Lung (tissue), 16 donors: ENCODE data around the gene CLDN20. TPM values are rescaled to one million over a fixed set of nuclear protein-coding genes. Genes with fewer than 3 reads are reported as not detected.
"Not testable (repeated sequence)": the region's sequence is repeated elsewhere in the genome, so short reads cannot be mapped to it uniquely, and the experiment has no call there.

ENCODE experiments used
- ATAC-seq: fragments of 200-7000 bp; cut with Tn5 transposase; one replicate; pipeline ENCODE4 v1.9.1; 2020; ENCODE audit warnings: moderate number of reproducible peaks; ENCODE audit not compliant: insufficient read depth, low FRiP score
- DNase-seq, 3 donors: peaks; one replicate each; pipeline ENCODE4 v3.0.0-alpha.2; 2013 to 2017
- H3K27ac ChIP-seq, 2 donors: one replicate each; pipeline ENCODE4 v1.5.1; 2013; ENCODE audit warnings: mild to moderate bottlenecking in 2 of 2, moderate library complexity in 2 of 2, control low read depth in 1 of 2, inconsistent platforms in 1 of 2, low read depth in 1 of 2, low read length in 1 of 2
- H3K27me3 ChIP-seq, 3 donors: one replicate each; pipeline ENCODE4 v1.5.1; 2013; ENCODE audit warnings: low read length in 2 of 3; ENCODE audit not compliant: control insufficient read depth in 3 of 3, insufficient read depth in 3 of 3
- H3K36me3 ChIP-seq, 4 donors: one replicate each; pipeline ENCODE4 v1.5.1; 2013; ENCODE audit warnings: low read length in 4 of 4, mild to moderate bottlenecking in 1 of 4, moderate library complexity in 1 of 4; ENCODE audit not compliant: control insufficient read depth in 4 of 4, insufficient read depth in 4 of 4
- H3K4me1 ChIP-seq, 5 donors: one replicate each; pipeline ENCODE4 v1.5.1; 2013; ENCODE audit warnings: low read length in 5 of 5, mild to moderate bottlenecking in 2 of 5, moderate library complexity in 1 of 5; ENCODE audit not compliant: control insufficient read depth in 5 of 5, insufficient read depth in 5 of 5
- H3K4me3 ChIP-seq: one replicate; pipeline ENCODE4 v1.5.1; 2013; ENCODE audit warnings: mild to moderate bottlenecking, control low read depth, moderate library complexity
- H3K9ac ChIP-seq, 2 donors: one replicate each; pipeline ENCODE4 v1.5.1; 2013; ENCODE audit warnings: low read length in 2 of 2, control low read depth in 1 of 2; ENCODE audit not compliant: insufficient read depth in 1 of 2
- H3K9me3 ChIP-seq, 4 donors: one replicate each; pipeline ENCODE4 v1.5.1; 2013; ENCODE audit warnings: low read length in 3 of 4, mild to moderate bottlenecking in 1 of 4, moderate library complexity in 1 of 4; ENCODE audit not compliant: control insufficient read depth in 4 of 4, insufficient read depth in 3 of 4
- CTCF ChIP-seq: IDR thresholded peaks from 2 replicates; pipeline ENCODE4 v1.5.1; 2012; ENCODE audit warnings: mild to moderate bottlenecking; ENCODE audit errors: control extremely low read depth, extremely low read depth
- WGBS, 2 donors: extraction: QIAGEN DNeasy Blood & Tissue Kit; methylation state at CpG; one replicate each; pipeline ENCODE4 v1.1.7; 2013; 5-methylcytosine and 5-hydroxymethylcytosine counted together
- long read RNA-seq, 5 donors: transcript quantifications; one replicate each; lab custom pipeline, GENCODE V29; 2026
- polyA plus RNA-seq, 2 donors: library from polyadenylated mRNA; stranded (reverse); fragments of 200-250 nt; gene quantifications; one replicate each; pipeline ENCODE4 v1.2.1, GENCODE V29; 2013
- total RNA-seq, 2 donors: library from RNA; depleted of rRNA in 1 of 2; stranded (reverse); fragments of >200 nt in 1 of 2; gene quantifications; one replicate each; pipeline ENCODE4 v1.2.1, GENCODE V29; 2014 to 2021
- donor health status: control.
- donor health status: control.
- donor health status: Bipolar disorder and iron deficiency.
- donor health status: healthy.
- donor health status: DM: yes; HTN: yes; CAD: no.

Gene CLDN20, protein sequence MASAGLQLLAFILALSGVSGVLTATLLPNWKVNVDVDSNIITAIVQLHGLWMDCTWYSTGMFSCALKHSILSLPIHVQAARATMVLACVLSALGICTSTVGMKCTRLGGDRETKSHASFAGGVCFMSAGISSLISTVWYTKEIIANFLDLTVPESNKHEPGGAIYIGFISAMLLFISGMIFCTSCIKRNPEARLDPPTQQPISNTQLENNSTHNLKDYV
- total RNA-seq = not detected
- not detected for polyA plus RNA-seq
- long read RNA-seq, donor 1, partial matches to known transcripts = 12 of 27 reads
- long read RNA-seq, donor 1, other reads (novel, unspliced or antisense) = 15 of 27 reads
- long read RNA-seq, donor 2 = 0 reads
- long read RNA-seq, donor 3 = 0 reads
- long read RNA-seq, donor 4 = 0 reads
- long read RNA-seq, donor 5 = 0 reads

DNA sequence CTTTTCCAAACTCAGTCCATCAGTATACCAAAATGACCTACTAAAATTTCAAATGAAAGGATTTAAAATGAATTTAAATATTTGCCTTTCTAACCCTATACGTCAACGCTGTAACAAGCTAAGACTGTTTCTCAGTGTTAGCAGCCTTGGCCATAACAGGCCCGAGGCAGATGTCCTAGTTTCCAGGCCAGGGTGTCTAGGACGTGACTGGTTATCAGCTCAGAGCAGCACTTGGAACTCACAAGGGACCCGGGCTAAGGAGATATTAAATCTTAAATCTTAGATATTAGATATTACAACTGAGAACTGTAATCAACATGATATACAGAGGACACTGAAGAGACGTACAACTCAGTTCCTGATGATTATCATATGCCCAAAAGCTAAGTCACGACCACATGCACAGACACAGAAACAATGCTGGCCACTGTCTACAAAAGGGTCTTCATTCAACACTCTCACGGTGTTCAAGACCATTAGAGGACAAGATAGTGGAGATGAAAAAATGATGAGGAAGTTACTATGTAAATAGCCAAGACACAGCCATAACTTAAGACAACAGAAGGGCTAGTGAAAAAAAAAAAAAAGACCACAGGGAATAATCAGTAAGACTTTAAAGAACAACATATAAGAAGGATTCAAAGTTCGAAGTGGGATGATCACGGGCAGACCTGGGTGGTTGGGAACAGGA is at the start of gene CLDN20:
TSS of gene CLDN20 (plus strand) at position 641 of the 691 bp plus-strand sequence. CDS start 11,707 bp downstream, outside the sequence.
- H3K27me3 ChIP-seq = no peaks in the 10 kb centered on the region
- no peak for DNase-seq
- peaks cover 0 to 10% (median 9%) of the 10 kb centered on the region in 4 donors for H3K36me3 ChIP-seq
- ATAC-seq = no peak
- H3K27ac ChIP-seq = no peak within 1 kb of the TSS
- no peak within 1 kb of the TSS for H3K9ac ChIP-seq
- no peak within 1 kb of the TSS for H3K4me3 ChIP-seq
- 89 to 91% methylated on average over 10 of the region's 10 CpGs for WGBS, 2 donors
- peaks cover 2 to 9% (median 3%) of the 10 kb centered on the region in 5 donors for H3K4me1 ChIP-seq
- TF ChIP-seq CTCF = no peak
- peaks cover 0 to 2% (median 0%) of the 10 kb centered on the region in 4 donors for H3K9me3 ChIP-seq

- Histone ChIP-seq H3K9ac (no peak overlapping the region), H3K27ac (no peak overlapping the region), H3K4me3 (no peak overlapping the region), H3K4me1 (peaks cover 0 to 19% (median 0%) of the 10 kb centered on the region in 5 donors), H3K36me3 (peaks cover 0 to 6% (median 0%) of the 10 kb centered on the region in 4 donors), H3K27me3 (no peaks in the 10 kb centered on the region), H3K9me3 (peaks cover 0 to 4% (median 0%) of the 10 kb centered on the region in 4 donors)
- no peak for ATAC-seq
- no peak for DNase-seq
- TF ChIP-seq CTCF = no peak
- 90 to 93% methylated on average over 4 of the region's 4 CpGs for WGBS, 2 donors
Measured at GRCh38 chr6:155215906-155216305, 47.9 kb upstream of the CLDN20 start.

DNA sequence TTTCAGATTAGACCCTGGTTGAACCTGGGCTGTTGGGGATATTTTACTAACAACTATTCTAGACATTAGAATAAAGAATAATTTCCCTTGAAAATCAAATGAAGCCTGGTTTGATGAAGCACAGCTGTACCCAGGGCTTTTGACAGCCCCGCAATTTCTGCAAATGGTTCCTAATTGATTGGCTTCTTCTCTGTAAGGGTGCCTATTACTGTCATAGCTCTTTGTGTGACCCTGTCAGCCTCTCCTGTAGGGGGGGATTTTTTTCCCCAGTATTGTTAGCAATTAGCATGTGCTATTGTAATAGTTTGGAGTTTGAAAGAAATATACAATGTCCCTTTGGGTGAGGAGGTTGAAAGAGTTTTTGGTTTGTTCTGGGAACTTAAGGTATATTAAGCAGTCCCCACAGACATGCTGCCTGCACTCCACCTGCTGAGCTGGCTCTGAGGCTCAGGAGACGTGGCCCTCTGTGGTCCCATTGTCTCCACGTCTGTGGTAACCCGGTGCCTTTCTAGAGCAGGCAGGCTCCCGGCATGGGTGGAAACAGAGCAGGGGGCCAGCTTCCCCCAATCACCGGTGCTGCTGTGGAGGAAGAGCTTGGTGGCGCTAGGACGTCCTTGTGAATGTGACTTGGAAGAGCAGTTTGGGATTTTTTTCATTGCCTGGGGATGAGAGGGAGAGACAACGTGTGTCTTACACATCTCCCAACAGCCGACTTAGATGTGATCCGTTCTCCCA is 47.3 kb upstream of the CLDN20 start:
- no peak overlapping the region for H3K27ac ChIP-seq
- peaks cover 0 to 19% (median 0%) of the 10 kb centered on the region in 5 donors for H3K4me1 ChIP-seq
- TF ChIP-seq CTCF = no peak
- peaks cover 0 to 4% (median 0%) of the 10 kb centered on the region in 4 donors for H3K9me3 ChIP-seq
- H3K27me3 ChIP-seq = no peaks in the 10 kb centered on the region
- 52 to 59% methylated on average over 11 of the region's 11 CpGs for WGBS, 2 donors
- H3K9ac ChIP-seq = no peak overlapping the region
- H3K36me3 ChIP-seq = peaks cover 0 to 6% (median 0%) of the 10 kb centered on the region in 4 donors
- no peak for ATAC-seq
- no peak for DNase-seq
- no peak overlapping the region for H3K4me3 ChIP-seq

- ATAC-seq, DNase-seq, H3K27ac ChIP-seq, H3K27me3 ChIP-seq, H3K4me3 ChIP-seq, H3K9me3 ChIP-seq, H3K36me3 ChIP-seq, H3K9ac ChIP-seq: not testable (repeated sequence)
- peaks cover 0 to 19% (median 0%) of the 10 kb centered on the region in 5 donors for H3K4me1 ChIP-seq
- 92% methylated on average over 20 of the region's 20 CpGs for WGBS, 2 donors
Measured at GRCh38 chr6:155218711-155219110, 45.1 kb upstream of the CLDN20 start.
